GM08714 (cell line): ENCODE data around the gene SLC15A4.

Experiments used
- H3K4me3 ChIP-seq: fragments of 200-500 bp; sonication (Bioruptor generic); 2 replicates; pipeline ENCODE4 v1.5.1; 2014; ENCODE audit warnings: mild to moderate bottlenecking, low read length, inconsistent platforms
- ZNF274 ChIP-seq: IDR thresholded peaks from 2 replicates; pipeline ENCODE4 v1.6.1; 2012; ENCODE audit warnings: mild to moderate bottlenecking, low read depth, low read length

SLC15A4 gene

GRCh38 chr12:128798571-128799341 lies 25.0 kb downstream of the SLC15A4 start:
- H3K4me3 ChIP-seq = no peak overlapping the region
- no peak for TF ChIP-seq ZNF274

- no peak overlapping the region; the same call in 1 of the 2 replicates for H3K4me3 ChIP-seq
Observed at GRCh38 chr12:128797119-128798118, 26.3 kb downstream of the SLC15A4 start.

GRCh38 chr12:128796439-128797118 lies 27.2 kb downstream of the SLC15A4 start:
- no peak for TF ChIP-seq ZNF274
- no peak overlapping the region; the same call in 1 of the 2 replicates for H3K4me3 ChIP-seq

More at GRCh38 chr12:128797119-128798118, 26.3 kb downstream of the SLC15A4 start:
- no peak for TF ChIP-seq ZNF274

GRCh38 chr12:128795530-128796361 lies 28.0 kb downstream of the SLC15A4 start:
- TF ChIP-seq ZNF274 = no peak
- H3K4me3 ChIP-seq = peak overlapping the region; percentile 19; the same call in 1 of the 2 replicates

GRCh38 chr12:128794661-128795529 lies 28.9 kb downstream of the SLC15A4 start:
- no peak overlapping the region; the same call in 1 of the 2 replicates for H3K4me3 ChIP-seq
- no peak for TF ChIP-seq ZNF274

GRCh38 chr12:128793701-128794100 lies 30.1 kb downstream of the SLC15A4 start:
- no peak overlapping the region for H3K4me3 ChIP-seq
- TF ChIP-seq ZNF274 = no peak

GRCh38 chr12:128792881-128793280 lies 30.9 kb downstream of the SLC15A4 start:
- H3K4me3 ChIP-seq = no peak overlapping the region
- no peak for TF ChIP-seq ZNF274

GRCh38 chr12:128792398-128792797 lies 31.4 kb downstream of the SLC15A4 start:
- no peak for TF ChIP-seq ZNF274
- H3K4me3 ChIP-seq = no peak overlapping the region

- no peak overlapping the region for H3K4me3 ChIP-seq
- TF ChIP-seq ZNF274 = no peak
Observed at GRCh38 chr12:128791395-128792322, 32.1 kb downstream of the SLC15A4 start.

- no peak overlapping the region for H3K4me3 ChIP-seq
- no peak for TF ChIP-seq ZNF274
Observed at GRCh38 chr12:128790653-128791373, 32.9 kb downstream of the SLC15A4 start.

GRCh38 chr12:128790221-128790620 lies 33.5 kb downstream of the SLC15A4 start:
- H3K4me3 ChIP-seq = no peak overlapping the region
- TF ChIP-seq ZNF274 = no peak
